NCI-H345 (cell line): ENCODE measurements around the gene ADAM22.

Experiments used
- DNase-seq: peaks from one replicate; lab custom pipeline; 2025; lab: John Stamatoyannopoulos, UW

The ADAM22 gene

DNA sequence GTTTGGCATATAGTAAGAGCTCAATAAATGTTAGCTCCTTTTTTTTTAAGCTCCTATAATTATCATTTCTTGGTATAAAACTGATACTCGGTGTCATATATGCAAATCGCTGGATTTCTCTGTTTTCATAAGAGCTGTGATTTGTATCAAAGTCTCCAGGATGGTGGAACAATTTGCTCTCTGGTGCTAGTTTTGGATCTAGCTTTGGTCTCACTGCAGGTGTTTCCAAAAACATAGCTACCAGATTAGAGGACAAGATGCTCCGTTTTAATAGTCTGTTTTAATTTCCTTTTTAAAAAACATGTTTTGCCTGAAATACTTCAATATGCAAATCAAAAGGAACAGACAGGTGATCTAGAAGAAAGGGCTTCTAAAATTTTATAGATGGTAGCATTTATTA, 25.3 kb downstream of the ADAM22 start:
- DNase-seq: no peak

DNA sequence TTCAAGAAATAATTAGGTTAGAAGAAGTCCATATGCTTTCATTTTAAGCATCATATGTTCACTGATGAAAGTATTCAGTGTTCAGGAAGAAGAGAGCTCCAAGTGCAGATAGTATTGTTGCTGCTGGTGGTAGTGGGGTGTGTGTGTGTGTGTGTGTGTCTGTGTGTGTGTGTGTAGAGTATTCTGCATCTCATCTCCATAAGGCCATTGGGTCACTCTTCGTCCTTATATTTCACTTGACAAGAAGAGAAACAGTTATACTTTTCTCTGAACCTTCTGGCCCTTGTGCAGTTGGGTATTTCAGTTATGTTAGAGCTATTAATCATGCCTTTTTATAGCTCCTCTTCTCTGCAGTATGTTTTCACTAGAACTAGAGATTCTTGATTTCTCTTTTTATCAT, 26.2 kb downstream of the ADAM22 start:
- DNase-seq: no peak

GRCh38 chr7:87961754-87962153, 27.7 kb downstream of the ADAM22 start:
- no peak for DNase-seq

GRCh38 chr7:87966271-87966670, 32.2 kb downstream of the ADAM22 start:
- DNase-seq: no peak

- DNase-seq: no peak
Observed at GRCh38 chr7:87968021-87968420, 34.0 kb downstream of the ADAM22 start.

GRCh38 chr7:87982116-87982515, 48.1 kb downstream of the ADAM22 start:
- no peak for DNase-seq

GRCh38 chr7:87984088-87984487, 50.0 kb downstream of the ADAM22 start:
- no peak for DNase-seq

DNA sequence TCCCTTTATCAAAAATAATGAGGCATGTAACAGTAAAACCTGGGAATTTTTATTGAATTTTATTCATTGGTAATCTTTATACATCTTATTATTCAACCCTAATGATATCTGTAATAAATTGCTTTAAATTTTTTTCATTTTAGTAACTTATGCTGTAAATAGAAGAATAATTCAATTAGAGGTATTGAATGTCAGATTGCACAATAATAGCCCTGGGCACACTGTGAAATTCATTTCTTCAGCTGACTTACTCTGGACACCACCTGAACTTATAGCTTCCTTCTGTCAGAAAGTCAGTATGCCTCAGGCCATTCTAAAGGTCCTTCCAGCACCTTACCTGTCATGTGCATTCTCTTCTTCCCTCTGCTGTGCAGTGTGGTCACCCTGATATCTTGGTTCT, 59.2 kb downstream of the ADAM22 start:
- no peak for DNase-seq

- DNase-seq: no peak
Observed at GRCh38 chr7:87999261-87999660, 65.2 kb downstream of the ADAM22 start.

DNA sequence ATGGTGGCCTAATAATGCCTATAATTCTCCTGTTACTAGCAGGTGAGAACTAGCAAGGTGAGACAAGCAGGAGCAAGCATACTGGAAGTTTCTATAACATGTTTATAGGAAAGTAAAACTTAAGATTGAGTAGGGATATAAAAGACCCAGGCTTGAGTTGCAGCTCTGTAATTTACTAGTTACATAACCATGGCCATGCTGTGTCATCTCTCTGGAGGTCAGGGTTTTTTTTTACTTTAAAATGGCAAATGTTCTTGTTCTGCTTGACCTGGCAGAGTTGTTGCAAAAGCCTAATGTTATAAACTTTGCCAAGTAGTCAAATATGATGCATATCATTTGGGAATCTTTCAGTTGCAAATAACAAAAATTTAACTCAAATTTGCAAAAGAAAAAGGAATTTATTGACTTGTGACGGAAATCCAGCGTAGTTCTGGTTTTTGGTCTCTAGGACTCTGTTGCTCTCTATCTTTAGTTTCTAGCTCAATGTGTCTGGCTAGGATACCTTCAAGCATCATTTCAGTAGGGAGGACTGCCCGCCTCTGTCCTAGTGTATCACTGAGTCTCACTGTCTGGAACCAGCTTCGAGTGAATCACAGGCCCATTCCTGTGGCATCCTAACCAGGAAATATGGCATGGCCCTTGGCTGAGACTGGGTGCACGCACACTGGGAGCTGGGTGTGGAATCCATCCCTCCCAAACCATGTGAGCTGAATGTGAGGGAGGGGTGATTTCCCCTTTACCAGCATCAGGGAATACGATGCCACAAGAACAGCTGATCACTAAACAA, 67.9 kb downstream of the ADAM22 start:
- DNase-seq: no peak

DNA sequence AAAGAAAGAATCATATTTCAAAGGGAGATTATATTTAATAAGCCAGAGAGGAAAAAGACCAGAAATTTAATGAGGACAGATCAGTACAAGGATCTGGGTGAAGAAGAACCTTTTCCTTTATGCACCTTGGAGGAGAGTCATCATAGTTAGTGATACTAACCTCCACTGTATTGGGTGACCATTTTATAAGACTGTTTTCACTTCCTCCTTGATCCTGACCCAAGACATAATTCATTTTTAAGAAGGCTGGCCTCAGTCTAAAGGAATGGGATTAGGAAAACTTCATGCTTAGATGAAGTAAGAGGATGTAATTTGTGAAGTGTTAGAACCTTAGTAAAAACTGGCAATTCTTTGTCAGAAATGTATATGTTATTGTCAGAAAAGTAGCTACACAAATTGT, 68.6 kb downstream of the ADAM22 start:
- DNase-seq: no peak

- no peak for DNase-seq
Observed at GRCh38 chr7:88003581-88003980, 69.5 kb downstream of the ADAM22 start.

DNA sequence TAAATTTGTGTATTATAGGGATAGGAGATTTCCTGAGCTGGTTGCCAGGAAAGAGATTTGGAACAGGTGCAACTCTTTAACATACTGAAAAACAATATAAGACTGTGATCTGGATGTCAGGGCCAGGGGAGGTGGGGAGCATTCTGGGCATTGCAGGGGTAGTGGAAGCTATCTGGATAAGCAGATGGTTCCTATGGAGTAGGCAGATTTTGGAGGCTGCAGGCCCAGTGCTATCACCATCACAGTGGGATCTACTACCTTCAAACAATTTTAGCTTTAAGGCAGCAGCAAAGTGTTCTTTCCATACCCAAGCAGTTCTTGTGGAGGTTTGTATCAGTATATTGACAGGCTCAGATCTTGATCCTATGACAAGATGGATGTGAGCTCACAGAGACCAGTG, 71.1 kb downstream of the ADAM22 start:
- DNase-seq: no peak

GRCh38 chr7:88009651-88010050, 75.6 kb downstream of the ADAM22 start:
- no peak for DNase-seq

- DNase-seq: no peak
Observed at GRCh38 chr7:88012086-88012485, 78.0 kb downstream of the ADAM22 start.

- no peak for DNase-seq
Observed at GRCh38 chr7:88013981-88014380, 79.9 kb downstream of the ADAM22 start.

DNA sequence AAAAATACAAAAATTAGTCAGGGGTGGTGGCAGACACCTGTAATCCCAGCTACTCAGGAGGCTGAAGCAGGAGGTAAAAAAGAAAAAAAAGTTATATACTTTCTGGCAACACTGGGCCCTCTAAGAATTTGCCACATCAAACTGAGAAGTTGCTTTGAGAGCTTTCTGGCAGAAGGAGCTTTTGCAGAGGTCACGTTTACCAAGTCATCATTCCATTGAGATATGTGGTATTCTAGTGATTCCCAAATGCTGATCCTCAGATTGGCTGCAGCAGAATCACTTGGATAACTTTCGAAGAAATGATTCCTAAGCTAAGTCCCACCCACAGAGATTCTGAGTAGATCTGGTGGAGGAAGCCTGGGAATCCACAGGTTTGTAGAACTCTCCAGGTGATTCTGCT, 80.5 kb downstream of the ADAM22 start:
- no peak for DNase-seq

DNA sequence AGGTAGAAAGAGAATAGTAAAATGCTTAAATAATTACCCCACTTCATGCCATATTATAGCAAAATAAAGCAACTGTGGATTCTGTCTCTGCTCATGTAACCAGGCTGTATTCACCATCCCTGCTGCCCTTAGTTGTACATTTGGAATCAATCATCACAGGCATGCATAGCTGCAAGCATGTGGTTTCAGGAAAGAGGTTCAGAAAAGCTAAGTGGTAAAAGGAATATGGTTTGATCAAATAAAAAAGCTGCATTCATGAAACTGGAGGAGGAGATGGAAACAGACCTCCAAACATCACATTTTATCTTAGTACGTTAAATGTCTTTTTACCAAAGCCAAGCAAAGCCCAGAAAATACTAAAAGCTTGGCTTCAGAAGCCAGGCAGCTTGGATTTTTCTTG, 81.3 kb downstream of the ADAM22 start:
- no peak for DNase-seq

DNA sequence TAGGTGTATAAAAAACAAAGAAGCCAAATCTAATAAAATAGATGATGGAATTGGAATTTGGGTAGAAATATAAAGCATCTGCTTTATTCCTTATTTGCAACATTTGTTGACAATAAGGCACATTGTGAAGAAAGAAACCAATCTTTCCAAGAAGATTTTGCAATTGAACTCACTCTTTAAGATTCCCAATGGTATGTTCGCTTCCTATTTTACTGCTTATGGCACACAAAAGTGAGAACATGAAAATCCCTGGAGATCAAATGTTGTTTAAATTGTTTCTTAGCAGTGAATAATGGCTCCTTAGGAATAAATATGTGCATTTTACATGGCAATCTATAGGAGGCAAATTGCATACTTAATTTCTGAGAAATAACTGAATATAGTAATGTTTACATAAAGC, 84.5 kb downstream of the ADAM22 start:
- DNase-seq: no peak

DNA sequence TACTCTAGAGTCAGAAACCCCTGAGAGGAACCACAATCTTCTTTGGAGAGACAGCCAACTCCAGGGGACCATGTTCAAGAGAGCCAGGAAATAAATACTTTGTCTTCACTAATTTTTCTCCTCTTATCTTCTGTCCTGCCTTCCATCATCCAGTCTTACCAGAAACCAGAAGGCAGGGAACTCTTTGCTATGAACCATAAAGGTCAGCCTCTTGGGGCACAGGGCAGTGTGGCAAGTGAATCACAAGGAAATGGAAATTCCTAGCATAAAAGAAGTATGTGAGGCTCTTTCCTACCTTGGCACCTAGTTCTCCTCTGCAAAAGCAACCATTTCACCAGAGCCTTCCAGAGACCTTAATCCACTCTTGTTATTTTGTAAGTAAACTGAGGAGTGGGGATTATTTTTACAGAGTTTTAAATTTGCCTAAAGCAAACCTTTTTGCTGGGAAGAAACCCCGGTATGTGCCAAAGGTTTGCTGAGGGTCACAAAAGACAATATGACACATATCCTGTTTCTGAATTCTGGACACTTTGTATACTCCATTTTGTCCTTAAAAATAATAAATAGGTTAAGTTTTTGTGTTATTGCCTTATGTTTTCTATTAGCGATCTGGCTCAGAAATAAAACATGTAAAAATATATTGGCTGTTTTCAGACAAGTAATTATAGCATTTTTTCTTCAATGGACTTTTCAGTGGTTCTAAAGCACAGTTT, 87.1 kb downstream of the ADAM22 start:
- no peak for DNase-seq

DNA sequence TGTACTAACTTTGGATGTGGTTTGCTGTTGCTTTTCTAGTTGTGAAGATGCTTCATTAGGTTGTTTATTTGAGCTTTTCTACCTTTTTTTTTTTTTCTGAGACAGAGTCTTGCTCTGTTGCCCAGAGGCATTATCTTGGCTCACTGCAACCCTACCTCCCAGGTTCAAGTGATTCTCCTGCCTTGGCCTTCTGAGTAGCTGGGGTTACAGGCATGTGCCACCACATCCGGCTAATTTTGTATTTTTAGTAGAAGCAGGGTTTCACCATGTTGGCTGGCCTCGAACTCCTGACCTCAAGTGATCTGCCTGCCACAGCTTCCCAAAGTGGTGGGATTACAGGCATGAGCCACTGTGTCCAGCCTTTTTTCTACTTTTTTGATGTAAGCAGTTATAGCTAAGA, 93.7 kb downstream of the ADAM22 start:
- DNase-seq: no peak

DNA sequence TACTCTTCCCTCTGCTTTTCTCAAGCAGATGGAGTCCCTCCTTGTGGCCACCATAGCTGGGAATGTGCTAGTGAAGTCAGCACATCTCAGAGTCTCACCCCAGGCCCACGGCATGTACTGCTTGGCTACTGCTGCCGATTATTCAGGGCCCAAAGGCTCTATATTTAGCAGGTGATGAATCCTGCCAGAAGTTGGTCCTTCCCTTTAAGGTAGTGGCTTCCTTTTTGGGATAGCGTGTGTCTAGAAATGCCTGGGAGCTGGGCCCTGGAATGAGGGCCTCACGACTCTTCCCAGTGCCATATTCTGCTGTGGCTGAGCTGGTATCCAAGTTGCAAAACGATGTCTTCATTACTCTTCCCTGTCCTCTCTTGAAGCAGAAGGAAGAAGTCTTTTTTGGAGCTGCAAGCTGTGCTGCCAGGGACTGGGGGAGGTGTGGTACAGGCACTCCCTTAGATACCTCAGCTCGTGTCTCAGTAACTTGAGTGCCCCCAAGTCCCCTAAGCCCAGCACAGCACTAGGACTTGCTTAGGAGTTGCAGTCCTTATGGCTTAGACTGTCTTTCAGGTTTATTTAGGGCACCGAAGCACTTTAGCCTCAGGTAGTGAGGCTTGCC, 100.1 kb downstream of the ADAM22 start:
- no peak for DNase-seq

DNA sequence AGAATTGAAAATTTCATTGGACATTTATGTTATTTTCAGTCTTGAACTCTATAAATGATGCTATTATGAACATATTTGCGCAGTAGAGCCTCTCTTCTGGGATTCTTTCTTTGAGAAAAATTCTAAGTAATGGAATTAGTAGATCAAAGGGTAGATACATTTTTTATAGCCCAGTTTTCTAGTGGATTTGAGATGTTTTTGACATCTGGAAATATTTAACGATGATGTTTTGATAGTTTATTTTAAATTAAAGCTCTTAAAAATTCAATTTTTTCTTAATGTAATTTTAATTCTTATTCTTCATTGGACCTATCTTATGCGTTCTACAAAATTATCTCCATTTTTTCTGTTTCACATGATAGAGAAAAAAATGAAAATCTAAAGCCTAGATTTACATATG, 103.0 kb downstream of the ADAM22 start:
- no peak for DNase-seq
